NCI-H187 (cell line): ENCODE measurements around the gene IGLL5.

Experiments used
- DNase-seq, 2 experiments: peaks; one replicate each; lab custom pipeline; 2025; lab: John Stamatoyannopoulos, UW

IGLL5 gene

GRCh38 chr22:22938672-22939587 is 51.3 kb downstream of the IGLL5 start:
- no peak for DNase-seq

- DNase-seq = no peak
These were observed 52.2 kb downstream of the IGLL5 start for GRCh38 chr22:22939588-22940368.

GRCh38 chr22:22940961-22941605 is 53.5 kb downstream of the IGLL5 start:
- DNase-seq = no peak

- DNase-seq = no peak
These were observed 54.4 kb downstream of the IGLL5 start for GRCh38 chr22:22941831-22942510.

GRCh38 chr22:22942511-22943329 is 55.1 kb downstream of the IGLL5 start:
- DNase-seq = no peak

- no peak for DNase-seq
These were observed 56.1 kb downstream of the IGLL5 start for GRCh38 chr22:22943521-22944267.

- no peak for DNase-seq
These were observed 56.8 kb downstream of the IGLL5 start for GRCh38 chr22:22944268-22944985.

GRCh38 chr22:22945195-22945594 is 57.6 kb downstream of the IGLL5 start:
- DNase-seq = no peak
